SK-N-SH (cell line): ENCODE data around the gene TPSAB1.

Experiments used
- EP300 ChIP-seq, 2 experiments: IDR thresholded peaks; 2 replicates each; pipeline versions ENCODE4 v1.4.0 to v1.6.1; 2012; ENCODE audit warnings: borderline replicate concordance in 1 of 2, low read depth in 1 of 2, low read length in 1 of 2
- GABPA ChIP-seq: IDR thresholded peaks from 2 replicates; pipeline ENCODE4 v1.4.0; 2012; ENCODE audit warnings: low read depth, mild to moderate bottlenecking
- POLR2AphosphoS5 ChIP-seq: IDR thresholded peaks from 2 replicates; pipeline ENCODE4 v1.6.1; 2012; ENCODE audit warnings: low read depth, low read length
- RAD21 ChIP-seq: IDR thresholded peaks from 2 replicates; pipeline ENCODE4 v1.6.1; 2012; ENCODE audit warnings: mild to moderate bottlenecking, low read length
- TAF1 ChIP-seq: IDR thresholded peaks from 2 replicates; pipeline ENCODE4 v1.6.1; 2012; ENCODE audit warnings: low read depth, mild to moderate bottlenecking, low read length, moderate library complexity, borderline replicate concordance
- TF ChIP-seq, protein P1 (sequence below): fragments of 200-600 bp; sonication (generic); IDR thresholded peaks from 2 replicates; pipeline ENCODE4 v1.6.1; 2017; ENCODE audit warnings: antibody characterized with exemption, mild to moderate bottlenecking, moderate library complexity
- TF ChIP-seq, protein P2 (sequence below): fragments of 150-350 bp; IDR thresholded peaks from 2 replicates; pipeline ENCODE4 v1.6.1; 2017; ENCODE audit warnings: antibody characterized with exemption, low read length, low read depth, borderline replicate concordance
- TF ChIP-seq, protein P3 (sequence below): IDR thresholded peaks from 2 replicates; pipeline ENCODE4 v1.4.0; 2012; ENCODE audit warnings: low read depth

DNA sequence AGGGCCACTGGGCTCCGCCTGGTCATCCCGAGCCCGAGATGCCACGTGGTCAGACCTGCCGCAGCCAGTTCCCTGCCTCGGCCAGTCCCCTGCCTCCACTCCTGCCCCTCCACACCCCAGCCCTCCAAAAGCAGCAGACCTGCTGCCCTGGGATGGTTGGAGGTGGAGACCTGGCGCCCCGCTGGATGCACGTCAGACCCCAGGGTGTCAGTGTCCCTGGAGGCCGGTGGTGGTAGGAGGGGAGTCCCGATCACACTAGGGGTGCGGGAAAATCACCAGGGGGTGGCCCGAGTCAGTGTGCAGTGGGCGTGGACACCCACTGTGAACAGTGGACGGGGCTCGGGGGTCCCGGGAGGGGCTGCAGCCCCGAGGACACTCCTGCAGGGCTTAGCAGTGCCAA is 42.3 kb upstream of the TPSAB1 start:
- TF ChIP-seq, protein P1, sequence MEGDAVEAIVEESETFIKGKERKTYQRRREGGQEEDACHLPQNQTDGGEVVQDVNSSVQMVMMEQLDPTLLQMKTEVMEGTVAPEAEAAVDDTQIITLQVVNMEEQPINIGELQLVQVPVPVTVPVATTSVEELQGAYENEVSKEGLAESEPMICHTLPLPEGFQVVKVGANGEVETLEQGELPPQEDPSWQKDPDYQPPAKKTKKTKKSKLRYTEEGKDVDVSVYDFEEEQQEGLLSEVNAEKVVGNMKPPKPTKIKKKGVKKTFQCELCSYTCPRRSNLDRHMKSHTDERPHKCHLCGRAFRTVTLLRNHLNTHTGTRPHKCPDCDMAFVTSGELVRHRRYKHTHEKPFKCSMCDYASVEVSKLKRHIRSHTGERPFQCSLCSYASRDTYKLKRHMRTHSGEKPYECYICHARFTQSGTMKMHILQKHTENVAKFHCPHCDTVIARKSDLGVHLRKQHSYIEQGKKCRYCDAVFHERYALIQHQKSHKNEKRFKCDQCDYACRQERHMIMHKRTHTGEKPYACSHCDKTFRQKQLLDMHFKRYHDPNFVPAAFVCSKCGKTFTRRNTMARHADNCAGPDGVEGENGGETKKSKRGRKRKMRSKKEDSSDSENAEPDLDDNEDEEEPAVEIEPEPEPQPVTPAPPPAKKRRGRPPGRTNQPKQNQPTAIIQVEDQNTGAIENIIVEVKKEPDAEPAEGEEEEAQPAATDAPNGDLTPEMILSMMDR, result no peak
- TF ChIP-seq GABPA (no peak), EP300 (IDR thresholded peaks at IDR 0.05; ENCODE audit: borderline replicate concordance in 1 of 2, low read depth in 1 of 2, low read length in 1 of 2) (no peak), POLR2AphosphoS5 (no peak), TAF1 (no peak), RAD21 (no peak)
- TF ChIP-seq, protein P2, sequence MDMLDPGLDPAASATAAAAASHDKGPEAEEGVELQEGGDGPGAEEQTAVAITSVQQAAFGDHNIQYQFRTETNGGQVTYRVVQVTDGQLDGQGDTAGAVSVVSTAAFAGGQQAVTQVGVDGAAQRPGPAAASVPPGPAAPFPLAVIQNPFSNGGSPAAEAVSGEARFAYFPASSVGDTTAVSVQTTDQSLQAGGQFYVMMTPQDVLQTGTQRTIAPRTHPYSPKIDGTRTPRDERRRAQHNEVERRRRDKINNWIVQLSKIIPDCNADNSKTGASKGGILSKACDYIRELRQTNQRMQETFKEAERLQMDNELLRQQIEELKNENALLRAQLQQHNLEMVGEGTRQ, result no peak
- TF ChIP-seq, protein P3, sequence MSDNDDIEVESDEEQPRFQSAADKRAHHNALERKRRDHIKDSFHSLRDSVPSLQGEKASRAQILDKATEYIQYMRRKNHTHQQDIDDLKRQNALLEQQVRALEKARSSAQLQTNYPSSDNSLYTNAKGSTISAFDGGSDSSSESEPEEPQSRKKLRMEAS, result no peak
